ENCODE data around the gene HS3ST5.
"Not testable (repeated sequence)": the region's sequence is repeated elsewhere in the genome, so short reads cannot be mapped to it uniquely, and the experiment has no call there.

Gene HS3ST5

DNA sequence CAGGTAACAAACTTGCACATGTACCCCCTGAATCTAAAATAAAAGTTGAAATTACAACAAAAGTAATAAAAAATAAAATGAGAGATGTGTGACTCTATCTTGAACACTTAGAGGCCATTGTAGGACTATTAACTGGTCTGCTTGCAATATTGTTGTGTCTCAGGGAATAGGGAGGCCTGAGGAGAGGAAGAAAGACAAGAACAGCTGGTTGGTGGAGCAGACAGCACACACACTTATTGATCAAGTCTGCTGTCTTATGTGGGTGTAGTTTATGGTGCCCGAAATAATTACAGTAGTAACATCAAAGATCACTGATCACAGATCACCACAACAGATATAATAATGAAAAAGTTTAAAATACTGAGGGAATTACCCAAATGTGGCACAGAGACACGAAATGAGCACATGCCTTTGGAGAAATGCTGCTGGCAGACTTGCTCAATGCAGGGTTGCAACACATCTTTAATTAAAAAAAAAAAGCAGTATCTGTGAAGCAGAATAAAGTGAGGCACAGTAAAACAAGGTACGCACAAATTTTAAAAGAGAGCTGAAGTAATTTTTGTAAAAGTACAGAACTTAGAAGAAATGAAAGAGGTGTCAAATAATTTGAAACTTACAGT, 261.8 kb downstream of the HS3ST5 start:
- Histone ChIP-seq H3K27ac (no peak overlapping the region), H3K4me1 (peaks cover 0 to 7% (median 0%) of the 10 kb centered on the region in 4 donors), H3K9me3 (no peaks in the 10 kb centered on the region), H3K27me3 (no peaks in the 10 kb centered on the region), H3K36me3 (no peaks in the 10 kb centered on the region), H3K4me3 (no peak overlapping the region)
- no peak for TF ChIP-seq CTCF (IDR thresholded peaks at IDR 0.05)
- DNase-seq: no peak
- intact Hi-C loops (cut with DNase I; ENCODE audit: low total_unique reads): no loop called here

- H3K27ac ChIP-seq: not testable (repeated sequence)
Measured at GRCh38 chr6:114080410-114080809, 262.4 kb downstream of the HS3ST5 start.

GRCh38 chr6:114075777-114076176, 267.0 kb downstream of the HS3ST5 start:
- DNase-seq: no peak
- H3K27me3 ChIP-seq: no peaks in the 10 kb centered on the region
- H3K36me3 ChIP-seq: no peaks in the 10 kb centered on the region
- intact Hi-C loops (cut with DNase I; ENCODE audit: low total_unique reads): no loop called here
- H3K27ac ChIP-seq: no peak overlapping the region
- TF ChIP-seq CTCF (IDR thresholded peaks at IDR 0.05): no peak
- no peaks in the 10 kb centered on the region for H3K4me1 ChIP-seq
- H3K4me3 ChIP-seq: no peak overlapping the region
- H3K9me3 ChIP-seq: no peaks in the 10 kb centered on the region

More at GRCh38 chr6:114080410-114080809, 262.4 kb downstream of the HS3ST5 start:
- intact Hi-C loops (cut with DNase I; ENCODE audit: low total_unique reads); H3K4me3 ChIP-seq; H3K9me3 ChIP-seq; DNase-seq; H3K4me1 ChIP-seq; H3K27me3 ChIP-seq; H3K36me3 ChIP-seq: not testable (repeated sequence)

- no peak for TF ChIP-seq CTCF (IDR thresholded peaks at IDR 0.05)
- Histone ChIP-seq H3K27me3 (no peaks in the 10 kb centered on the region), H3K9me3 (no peaks in the 10 kb centered on the region), H3K4me3 (no peak overlapping the region), H3K27ac (no peak overlapping the region), H3K4me1 (no peaks in the 10 kb centered on the region), H3K36me3 (no peaks in the 10 kb centered on the region)
- intact Hi-C loops (cut with DNase I; ENCODE audit: low total_unique reads): no loop called here
- no peak for DNase-seq
Measured at GRCh38 chr6:114075300-114075699, 267.5 kb downstream of the HS3ST5 start.

DNA sequence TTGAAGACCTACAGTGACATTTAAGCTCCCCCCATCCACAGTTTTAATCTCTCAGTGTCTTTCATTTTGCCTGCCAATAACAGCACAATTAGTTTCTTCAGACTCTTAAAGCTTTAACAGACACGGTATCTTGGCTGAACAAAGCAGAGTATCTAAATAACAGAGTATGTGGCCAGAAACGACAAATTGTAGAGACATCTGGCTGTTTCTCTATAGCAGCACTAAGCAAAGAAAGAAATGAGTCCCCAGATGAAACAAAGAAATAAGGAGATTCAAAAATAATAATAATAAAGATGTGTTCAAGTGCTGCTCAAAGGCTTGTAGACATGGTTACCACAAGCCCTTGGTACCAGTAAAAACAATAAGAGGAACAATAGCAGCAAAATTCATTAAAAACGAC, 274.1 kb downstream of the HS3ST5 start:
- H3K36me3 ChIP-seq: no peaks in the 10 kb centered on the region
- H3K4me3 ChIP-seq: no peak overlapping the region
- H3K4me1 ChIP-seq: no peaks in the 10 kb centered on the region
- no peak for DNase-seq
- H3K9me3 ChIP-seq: no peaks in the 10 kb centered on the region
- no peaks in the 10 kb centered on the region for H3K27me3 ChIP-seq
- no peak for TF ChIP-seq CTCF (IDR thresholded peaks at IDR 0.05)
- H3K27ac ChIP-seq: no peak overlapping the region
- intact Hi-C loops (cut with DNase I; ENCODE audit: low total_unique reads): no loop called here

DNA sequence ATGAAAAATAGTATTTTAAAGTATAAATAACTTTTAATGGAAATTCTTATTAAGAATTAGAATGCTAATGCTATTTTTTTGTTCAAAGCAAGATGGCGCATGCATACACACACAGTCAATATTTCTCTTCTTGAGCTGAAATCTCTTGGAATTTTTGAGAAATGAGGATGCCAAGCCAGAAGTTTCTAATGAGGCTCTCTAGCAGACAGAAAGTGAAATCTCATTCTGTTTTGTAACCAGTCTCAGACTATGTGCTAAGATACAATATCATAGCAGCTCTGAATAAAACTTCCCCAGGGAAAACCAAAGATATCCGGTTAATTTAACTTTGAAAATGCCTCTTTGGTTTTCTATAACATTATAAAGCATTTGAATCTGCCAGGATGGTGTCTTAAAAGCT, 274.7 kb downstream of the HS3ST5 start:
- intact Hi-C loops (cut with DNase I; ENCODE audit: low total_unique reads): no loop called here
- TF ChIP-seq CTCF (IDR thresholded peaks at IDR 0.05): no peak
- H3K4me1 ChIP-seq: no peaks in the 10 kb centered on the region
- H3K4me3 ChIP-seq: no peak overlapping the region
- H3K9me3 ChIP-seq: no peaks in the 10 kb centered on the region
- no peak for DNase-seq
- no peaks in the 10 kb centered on the region for H3K27me3 ChIP-seq
- no peaks in the 10 kb centered on the region for H3K36me3 ChIP-seq
- no peak overlapping the region for H3K27ac ChIP-seq
